ENCODE measurements around the gene ANKRD27.
"Not testable (repeated sequence)": the region's sequence is repeated elsewhere in the genome, so short reads cannot be mapped to it uniquely, and the experiment has no call there.

Gene ANKRD27

GRCh38 chr19:32674931-32675719, at the start of gene ANKRD27:
Gene ANKRD27, minus strand, starts transcription at chr19:32675180. Its CDS starts 16,165 bp downstream, at chr19:32659015.
- peak; percentile 95 to 96 (median 96) for DNase-seq (ENCODE audit: low read depth in 2 of 3, low spot score in 2 of 3)

- no peak for DNase-seq (ENCODE audit: low read depth in 2 of 3, low spot score in 2 of 3)
Measured at GRCh38 chr19:32720936-32721250, 45.9 kb upstream of the ANKRD27 start.

GRCh38 chr19:32720216-32720935, 45.4 kb upstream of the ANKRD27 start:
- no peak for DNase-seq (ENCODE audit: low read depth in 2 of 3, low spot score in 2 of 3)

GRCh38 chr19:32719611-32720059, 44.7 kb upstream of the ANKRD27 start, which contains the start of gene TDRD12:
Gene TDRD12, plus strand, starts transcription at chr19:32719767. Its CDS starts 306 bp downstream, at chr19:32720073.
- no peak for DNase-seq (ENCODE audit: low read depth in 2 of 3, low spot score in 2 of 3)

GRCh38 chr19:32718286-32718685, 43.3 kb upstream of the ANKRD27 start:
- DNase-seq (ENCODE audit: low read depth in 2 of 3, low spot score in 2 of 3), result no peak

- no peak for DNase-seq (ENCODE audit: low read depth in 2 of 3, low spot score in 2 of 3)
Measured at GRCh38 chr19:32717496-32717895, 42.5 kb upstream of the ANKRD27 start.

GRCh38 chr19:32716203-32716602, 41.2 kb upstream of the ANKRD27 start:
- DNase-seq (ENCODE audit: low read depth in 2 of 3, low spot score in 2 of 3), result not testable (repeated sequence)

GRCh38 chr19:32711747-32712146, 36.8 kb upstream of the ANKRD27 start:
- DNase-seq (ENCODE audit: low read depth in 2 of 3, low spot score in 2 of 3), result no peak

- DNase-seq (ENCODE audit: low read depth in 2 of 3, low spot score in 2 of 3), result no peak
Measured at GRCh38 chr19:32709032-32709431, 34.1 kb upstream of the ANKRD27 start.

GRCh38 chr19:32708457-32708856, 33.5 kb upstream of the ANKRD27 start:
- no peak for DNase-seq (ENCODE audit: low read depth in 2 of 3, low spot score in 2 of 3)

- DNase-seq (ENCODE audit: low read depth in 2 of 3, low spot score in 2 of 3), result not testable (repeated sequence)
Measured at GRCh38 chr19:32704006-32704405, 29.0 kb upstream of the ANKRD27 start.

- DNase-seq (ENCODE audit: low read depth in 2 of 3, low spot score in 2 of 3), result no peak
Measured at GRCh38 chr19:32702010-32702409, 27.0 kb upstream of the ANKRD27 start.

- not testable (repeated sequence) for DNase-seq (ENCODE audit: low read depth in 2 of 3, low spot score in 2 of 3)
Measured at GRCh38 chr19:32700129-32700528, 25.1 kb upstream of the ANKRD27 start.

- not testable (repeated sequence) for DNase-seq (ENCODE audit: low read depth in 2 of 3, low spot score in 2 of 3)
Measured at GRCh38 chr19:32696771-32697170, 21.8 kb upstream of the ANKRD27 start.

GRCh38 chr19:32695506-32695905, 20.5 kb upstream of the ANKRD27 start:
- not testable (repeated sequence) for DNase-seq (ENCODE audit: low read depth in 2 of 3, low spot score in 2 of 3)

- not testable (repeated sequence) for DNase-seq (ENCODE audit: low read depth in 2 of 3, low spot score in 2 of 3)
Measured at GRCh38 chr19:32694851-32695250, 19.9 kb upstream of the ANKRD27 start.

- not testable (repeated sequence) for DNase-seq (ENCODE audit: low read depth in 2 of 3, low spot score in 2 of 3)
Measured at GRCh38 chr19:32694316-32694715, 19.3 kb upstream of the ANKRD27 start.

- DNase-seq (ENCODE audit: low read depth in 2 of 3, low spot score in 2 of 3), result peak in 1 of 3 experiments; percentile 46
Measured at GRCh38 chr19:32693151-32694108, 18.4 kb upstream of the ANKRD27 start.

- DNase-seq (ENCODE audit: low read depth in 2 of 3, low spot score in 2 of 3), result no peak
Measured at GRCh38 chr19:32692727-32693061, 17.7 kb upstream of the ANKRD27 start.

- DNase-seq (ENCODE audit: low read depth in 2 of 3, low spot score in 2 of 3), result peak in 1 of 3 experiments; percentile 44
Measured at GRCh38 chr19:32691952-32692726, 17.2 kb upstream of the ANKRD27 start.
